Measurements from ENCODE around the gene ZNF23.

The ZNF23 gene

GRCh38 chr16:71500964-71501363, 38.9 kb upstream of the ZNF23 start:
- H2BK120ac ChIP-seq (ENCODE audit: low read depth, low read length) = no peak overlapping the region
- H3K4me1 ChIP-seq (ENCODE audit: control insufficient read depth, low read depth, low read length) = no peaks in the 10 kb centered on the region
- H4K8ac ChIP-seq (ENCODE audit: low read depth, low read length) = no peak overlapping the region
- H3K79me1 ChIP-seq (ENCODE audit: low read length) = no peaks in the 10 kb centered on the region
- H3K79me2 ChIP-seq (ENCODE audit: control insufficient read depth, insufficient read depth, low read length) = no peaks in the 10 kb centered on the region
- no peak overlapping the region for H3K4ac ChIP-seq (ENCODE audit: low read depth, low read length)
- H3K36me3 ChIP-seq (ENCODE audit: control insufficient read depth, insufficient read depth, low read length) = no peaks in the 10 kb centered on the region
- no peak overlapping the region for H3K18ac ChIP-seq (ENCODE audit: low read length)
- H3K4me3 ChIP-seq (ENCODE audit: low read length) = no peak overlapping the region
- H2BK15ac ChIP-seq (replicated peaks; ENCODE audit: low read depth) = no peak overlapping the region
- no peak overlapping the region for H4K5ac ChIP-seq (ENCODE audit: low read length)
- WGBS (ENCODE audit: extremely low coverage, insufficient coverage, low lambda C conversion rate) = no CpG with 5 or more reads among the region's 2 CpGs
- H3K27ac ChIP-seq (ENCODE audit: low read depth, low read length) = no peak overlapping the region
- H3K9ac ChIP-seq (ENCODE audit: low read length) = no peak overlapping the region
- no peak overlapping the region for H2BK5ac ChIP-seq (ENCODE audit: low read length)
- no peak for DNase-seq
- H3K27me3 ChIP-seq (ENCODE audit: insufficient read depth, low read length, poor library complexity) = no peaks in the 10 kb centered on the region
- H3K23ac ChIP-seq (ENCODE audit: low read length) = no peak overlapping the region
- no peak overlapping the region for H3K4me2 ChIP-seq (ENCODE audit: low read length)
- no peak overlapping the region for H2AK5ac ChIP-seq (ENCODE audit: low read length)
- H3K56ac ChIP-seq (ENCODE audit: low read length) = no peak overlapping the region

- no CpG with 5 or more reads among the region's 3 CpGs for WGBS (ENCODE audit: extremely low coverage, insufficient coverage, low lambda C conversion rate)
- Histone ChIP-seq H3K9ac (ENCODE audit: low read length) (no peak overlapping the region), H3K79me2 (ENCODE audit: control insufficient read depth, insufficient read depth, low read length) (no peaks in the 10 kb centered on the region), H3K4me1 (ENCODE audit: control insufficient read depth, low read depth, low read length) (no peaks in the 10 kb centered on the region), H3K27ac (ENCODE audit: low read depth, low read length) (no peak overlapping the region), H3K18ac (ENCODE audit: low read length) (no peak overlapping the region), H3K79me1 (ENCODE audit: low read length) (no peaks in the 10 kb centered on the region), H2BK5ac (ENCODE audit: low read length) (no peak overlapping the region), H3K36me3 (ENCODE audit: control insufficient read depth, insufficient read depth, low read length) (no peaks in the 10 kb centered on the region), H2AK5ac (ENCODE audit: low read length) (no peak overlapping the region), H2BK15ac (replicated peaks; ENCODE audit: low read depth) (no peak overlapping the region), H3K23ac (ENCODE audit: low read length) (no peak overlapping the region), H3K27me3 (ENCODE audit: insufficient read depth, low read length, poor library complexity) (no peaks in the 10 kb centered on the region), H4K5ac (ENCODE audit: low read length) (no peak overlapping the region), H3K4me2 (ENCODE audit: low read length) (no peak overlapping the region), H3K4me3 (ENCODE audit: low read length) (no peak overlapping the region), H3K56ac (ENCODE audit: low read length) (no peak overlapping the region), H2BK120ac (ENCODE audit: low read depth, low read length) (no peak overlapping the region), H4K8ac (ENCODE audit: low read depth, low read length) (no peak overlapping the region), H3K4ac (ENCODE audit: low read depth, low read length) (no peak overlapping the region)
- DNase-seq = peak; percentile 66
Observed at GRCh38 chr16:71499775-71500364, 37.8 kb upstream of the ZNF23 start.

- Histone ChIP-seq H3K79me1 (ENCODE audit: low read length) (no peaks in the 10 kb centered on the region), H3K56ac (ENCODE audit: low read length) (no peak overlapping the region), H2BK5ac (ENCODE audit: low read length) (no peak overlapping the region), H4K8ac (ENCODE audit: low read depth, low read length) (no peak overlapping the region), H2AK5ac (ENCODE audit: low read length) (no peak overlapping the region), H3K4me2 (ENCODE audit: low read length) (no peak overlapping the region), H3K4me1 (ENCODE audit: control insufficient read depth, low read depth, low read length) (no peaks in the 10 kb centered on the region), H3K79me2 (ENCODE audit: control insufficient read depth, insufficient read depth, low read length) (no peaks in the 10 kb centered on the region), H3K9ac (ENCODE audit: low read length) (no peak overlapping the region), H3K18ac (ENCODE audit: low read length) (no peak overlapping the region), H3K23ac (ENCODE audit: low read length) (no peak overlapping the region), H3K27me3 (ENCODE audit: insufficient read depth, low read length, poor library complexity) (no peaks in the 10 kb centered on the region), H2BK15ac (replicated peaks; ENCODE audit: low read depth) (no peak overlapping the region), H3K4ac (ENCODE audit: low read depth, low read length) (no peak overlapping the region), H2BK120ac (ENCODE audit: low read depth, low read length) (no peak overlapping the region), H3K27ac (ENCODE audit: low read depth, low read length) (no peak overlapping the region), H3K36me3 (ENCODE audit: control insufficient read depth, insufficient read depth, low read length) (no peaks in the 10 kb centered on the region), H4K5ac (ENCODE audit: low read length) (no peak overlapping the region), H3K4me3 (ENCODE audit: low read length) (no peak overlapping the region)
- no peak for DNase-seq
- WGBS (ENCODE audit: extremely low coverage, insufficient coverage, low lambda C conversion rate) = no CpG with 5 or more reads among the region's 3 CpGs
Observed at GRCh38 chr16:71498031-71498430, 36.0 kb upstream of the ZNF23 start.

GRCh38 chr16:71493213-71493612, 31.2 kb upstream of the ZNF23 start:
- Histone ChIP-seq H3K79me2 (ENCODE audit: control insufficient read depth, insufficient read depth, low read length) (no peaks in the 10 kb centered on the region), H3K23ac (ENCODE audit: low read length) (no peak overlapping the region), H3K56ac (ENCODE audit: low read length) (no peak overlapping the region), H4K8ac (ENCODE audit: low read depth, low read length) (no peak overlapping the region), H2BK120ac (ENCODE audit: low read depth, low read length) (no peak overlapping the region), H3K36me3 (ENCODE audit: control insufficient read depth, insufficient read depth, low read length) (no peaks in the 10 kb centered on the region), H3K9ac (ENCODE audit: low read length) (no peak overlapping the region), H4K5ac (ENCODE audit: low read length) (no peak overlapping the region), H3K27me3 (ENCODE audit: insufficient read depth, low read length, poor library complexity) (no peaks in the 10 kb centered on the region), H3K27ac (ENCODE audit: low read depth, low read length) (no peak overlapping the region), H3K79me1 (ENCODE audit: low read length) (no peaks in the 10 kb centered on the region), H3K18ac (ENCODE audit: low read length) (no peak overlapping the region), H3K4ac (ENCODE audit: low read depth, low read length) (no peak overlapping the region), H2AK5ac (ENCODE audit: low read length) (no peak overlapping the region), H3K4me1 (ENCODE audit: control insufficient read depth, low read depth, low read length) (no peaks in the 10 kb centered on the region), H3K4me2 (ENCODE audit: low read length) (no peak overlapping the region), H2BK15ac (replicated peaks; ENCODE audit: low read depth) (no peak overlapping the region), H3K4me3 (ENCODE audit: low read length) (no peak overlapping the region), H2BK5ac (ENCODE audit: low read length) (no peak overlapping the region)
- no peak for DNase-seq
- no CpG with 5 or more reads among the region's 3 CpGs for WGBS (ENCODE audit: extremely low coverage, insufficient coverage, low lambda C conversion rate)

- H3K4ac ChIP-seq (ENCODE audit: low read depth, low read length) = no peak overlapping the region
- H3K27me3 ChIP-seq (ENCODE audit: insufficient read depth, low read length, poor library complexity) = no peaks in the 10 kb centered on the region
- no CpG with 5 or more reads among the region's 2 CpGs for WGBS (ENCODE audit: extremely low coverage, insufficient coverage, low lambda C conversion rate)
- no peak overlapping the region for H3K18ac ChIP-seq (ENCODE audit: low read length)
- H2AK5ac ChIP-seq (ENCODE audit: low read length) = no peak overlapping the region
- no peak overlapping the region for H4K5ac ChIP-seq (ENCODE audit: low read length)
- H2BK120ac ChIP-seq (ENCODE audit: low read depth, low read length) = no peak overlapping the region
- H3K9ac ChIP-seq (ENCODE audit: low read length) = no peak overlapping the region
- H3K4me3 ChIP-seq (ENCODE audit: low read length) = no peak overlapping the region
- H3K4me2 ChIP-seq (ENCODE audit: low read length) = no peak overlapping the region
- H3K27ac ChIP-seq (ENCODE audit: low read depth, low read length) = no peak overlapping the region
- H4K8ac ChIP-seq (ENCODE audit: low read depth, low read length) = no peak overlapping the region
- no peaks in the 10 kb centered on the region for H3K4me1 ChIP-seq (ENCODE audit: control insufficient read depth, low read depth, low read length)
- no peak overlapping the region for H2BK15ac ChIP-seq (replicated peaks; ENCODE audit: low read depth)
- H3K79me1 ChIP-seq (ENCODE audit: low read length) = no peaks in the 10 kb centered on the region
- H2BK5ac ChIP-seq (ENCODE audit: low read length) = no peak overlapping the region
- H3K79me2 ChIP-seq (ENCODE audit: control insufficient read depth, insufficient read depth, low read length) = no peaks in the 10 kb centered on the region
- H3K23ac ChIP-seq (ENCODE audit: low read length) = no peak overlapping the region
- no peak overlapping the region for H3K56ac ChIP-seq (ENCODE audit: low read length)
- DNase-seq = no peak
- no peaks in the 10 kb centered on the region for H3K36me3 ChIP-seq (ENCODE audit: control insufficient read depth, insufficient read depth, low read length)
Observed at GRCh38 chr16:71492786-71493185, 30.7 kb upstream of the ZNF23 start.

GRCh38 chr16:71491054-71491453, 29.0 kb upstream of the ZNF23 start:
- no peaks in the 10 kb centered on the region for H3K79me1 ChIP-seq (ENCODE audit: low read length)
- H2BK120ac ChIP-seq (ENCODE audit: low read depth, low read length) = no peak overlapping the region
- H3K4me3 ChIP-seq (ENCODE audit: low read length) = no peak overlapping the region
- no peak overlapping the region for H2BK15ac ChIP-seq (replicated peaks; ENCODE audit: low read depth)
- no peak overlapping the region for H3K4ac ChIP-seq (ENCODE audit: low read depth, low read length)
- no peaks in the 10 kb centered on the region for H3K36me3 ChIP-seq (ENCODE audit: control insufficient read depth, insufficient read depth, low read length)
- no peaks in the 10 kb centered on the region for H3K79me2 ChIP-seq (ENCODE audit: control insufficient read depth, insufficient read depth, low read length)
- no peak overlapping the region for H4K5ac ChIP-seq (ENCODE audit: low read length)
- H2BK5ac ChIP-seq (ENCODE audit: low read length) = no peak overlapping the region
- no peak overlapping the region for H3K4me2 ChIP-seq (ENCODE audit: low read length)
- no peak overlapping the region for H3K27ac ChIP-seq (ENCODE audit: low read depth, low read length)
- H3K18ac ChIP-seq (ENCODE audit: low read length) = no peak overlapping the region
- H2AK5ac ChIP-seq (ENCODE audit: low read length) = no peak overlapping the region
- WGBS (ENCODE audit: extremely low coverage, insufficient coverage, low lambda C conversion rate) = no CpG with 5 or more reads among the region's 3 CpGs
- H3K9ac ChIP-seq (ENCODE audit: low read length) = no peak overlapping the region
- H4K8ac ChIP-seq (ENCODE audit: low read depth, low read length) = no peak overlapping the region
- DNase-seq = no peak
- no peaks in the 10 kb centered on the region for H3K27me3 ChIP-seq (ENCODE audit: insufficient read depth, low read length, poor library complexity)
- no peaks in the 10 kb centered on the region for H3K4me1 ChIP-seq (ENCODE audit: control insufficient read depth, low read depth, low read length)
- H3K23ac ChIP-seq (ENCODE audit: low read length) = no peak overlapping the region
- no peak overlapping the region for H3K56ac ChIP-seq (ENCODE audit: low read length)
